ENCODE results near the gene UGCG.
"Not testable (repeated sequence)": the region's sequence is repeated elsewhere in the genome, so short reads cannot be mapped to it uniquely, and the experiment has no call there.

UGCG gene

GRCh38 chr9:111902391-111903139 lies 6.0 kb downstream of the UGCG start:
- no peak for TF ChIP-seq CTCF (IDR thresholded peaks at IDR 0.05; ENCODE audit: low read depth, low read length)
- peak overlapping the region; percentile 99 for H3K4me3 ChIP-seq (ENCODE audit: low read depth, low read length)

- not testable (repeated sequence) for H3K4me3 ChIP-seq (ENCODE audit: low read depth, low read length)
These were observed 6.9 kb downstream of the UGCG start for GRCh38 chr9:111903535-111903934.

DNA sequence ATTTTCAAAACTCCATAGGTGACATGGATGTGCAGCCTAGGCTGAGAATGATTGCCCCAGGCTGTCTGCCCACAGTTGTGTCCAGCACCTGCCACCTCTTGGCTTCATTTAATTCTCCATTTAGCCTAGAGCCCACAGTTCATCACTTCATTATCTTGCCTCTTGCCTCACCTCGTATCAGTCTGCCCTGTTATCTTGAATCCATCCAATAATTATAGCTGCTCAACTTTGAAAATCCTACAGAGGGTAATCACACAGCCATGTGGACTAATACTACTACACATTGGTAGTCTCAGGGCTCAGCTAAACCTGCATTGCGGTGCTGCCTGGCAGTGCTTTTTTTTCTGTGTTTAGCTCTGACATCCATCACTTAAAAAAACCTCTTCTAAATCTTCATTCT lies 7.4 kb downstream of the UGCG start:
- no peak for TF ChIP-seq CTCF (IDR thresholded peaks at IDR 0.05; ENCODE audit: low read depth, low read length)
- no peak overlapping the region for H3K4me3 ChIP-seq (ENCODE audit: low read depth, low read length)

GRCh38 chr9:111904891-111905291 lies 8.3 kb downstream of the UGCG start:
- no peak overlapping the region for H3K4me3 ChIP-seq (ENCODE audit: low read depth, low read length)
- TF ChIP-seq CTCF (IDR thresholded peaks at IDR 0.05; ENCODE audit: low read depth, low read length), result no peak

GRCh38 chr9:111907147-111907546 lies 10.5 kb downstream of the UGCG start:
- no peak for TF ChIP-seq CTCF (IDR thresholded peaks at IDR 0.05; ENCODE audit: low read depth, low read length)

DNA sequence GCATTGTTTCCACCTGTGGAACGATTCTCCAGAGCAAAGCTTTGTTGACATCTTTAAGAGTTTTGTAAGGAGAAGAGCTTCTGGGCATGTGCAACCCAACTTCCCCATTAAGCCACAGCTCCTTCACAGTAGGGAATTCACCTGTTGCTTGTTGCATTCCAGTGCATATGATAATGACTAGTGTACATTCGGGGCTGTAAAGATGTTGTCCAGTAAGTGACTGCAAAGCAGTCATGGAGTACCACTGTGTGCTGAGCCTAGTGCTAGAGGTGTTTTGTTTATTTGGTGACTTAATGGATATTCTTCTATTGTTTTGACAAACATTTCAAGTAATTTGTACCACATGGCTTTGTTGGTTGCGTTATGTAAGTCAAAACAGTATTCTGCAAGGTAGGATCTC lies 12.8 kb downstream of the UGCG start:
- TF ChIP-seq CTCF (IDR thresholded peaks at IDR 0.05; ENCODE audit: low read depth, low read length), result no peak

More at GRCh38 chr9:111907147-111907546, 10.5 kb downstream of the UGCG start:
- H3K4me3 ChIP-seq (ENCODE audit: low read depth, low read length), result no peak overlapping the region

DNA sequence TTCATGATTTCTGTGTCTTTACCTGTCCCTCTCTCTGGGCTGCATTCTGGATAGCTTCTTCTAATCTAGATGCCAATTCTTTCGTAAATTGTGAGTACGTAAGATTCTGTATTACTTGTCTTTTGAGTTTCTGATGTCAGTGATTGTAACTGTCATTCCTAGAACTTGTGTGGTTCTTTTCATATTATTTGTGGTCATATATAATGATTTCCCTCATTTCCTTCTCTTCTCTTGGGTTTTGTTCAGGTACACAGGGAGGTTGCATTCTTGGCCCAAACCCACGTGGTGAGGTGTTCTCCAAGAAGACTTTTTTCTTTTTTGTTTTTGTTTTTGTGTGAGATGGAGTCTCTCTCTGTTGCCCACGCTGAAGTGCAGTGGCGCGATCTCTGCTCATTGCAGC lies 13.8 kb downstream of the UGCG start:
- no peak for TF ChIP-seq CTCF (IDR thresholded peaks at IDR 0.05; ENCODE audit: low read depth, low read length)
- H3K4me3 ChIP-seq (ENCODE audit: low read depth, low read length), result no peak overlapping the region

More for the DNA sequence above, 12.8 kb downstream of the UGCG start:
- H3K4me3 ChIP-seq (ENCODE audit: low read depth, low read length), result no peak overlapping the region

DNA sequence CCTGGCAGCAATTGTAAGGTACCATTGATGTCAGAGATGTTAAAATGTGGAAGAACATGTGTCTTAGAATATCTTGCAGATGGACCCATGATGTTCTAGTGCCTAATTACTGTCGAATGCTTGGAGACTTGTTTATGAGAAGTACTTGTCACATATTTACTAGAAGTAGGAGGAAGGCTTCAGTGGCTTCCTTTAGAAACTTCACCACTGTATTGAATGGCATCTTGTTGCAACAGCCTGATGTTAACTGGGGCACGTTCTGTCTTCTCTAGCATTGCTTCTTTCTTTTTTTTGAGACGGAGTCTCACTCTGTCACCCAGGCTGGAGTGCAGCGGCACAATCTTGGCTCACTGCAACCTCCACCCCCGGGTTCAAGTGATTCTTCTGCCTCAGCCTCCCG lies 16.5 kb downstream of the UGCG start:
- TF ChIP-seq CTCF (IDR thresholded peaks at IDR 0.05; ENCODE audit: low read depth, low read length), result no peak
- no peak overlapping the region for H3K4me3 ChIP-seq (ENCODE audit: low read depth, low read length)

All from WI38 (cell line).